GM18873 (cell line): ENCODE data around the gene DST.

Experiments
- ATAC-seq: cut with Tn5 transposase; IDR thresholded peaks from one replicate; pipeline ENCODE4 v1.9.1; 2021; ENCODE audit warnings: mild to moderate bottlenecking, moderate library complexity, moderate number of reproducible peaks; ENCODE audit not compliant: unreplicated experiment, low FRiP score

DST gene

DNA sequence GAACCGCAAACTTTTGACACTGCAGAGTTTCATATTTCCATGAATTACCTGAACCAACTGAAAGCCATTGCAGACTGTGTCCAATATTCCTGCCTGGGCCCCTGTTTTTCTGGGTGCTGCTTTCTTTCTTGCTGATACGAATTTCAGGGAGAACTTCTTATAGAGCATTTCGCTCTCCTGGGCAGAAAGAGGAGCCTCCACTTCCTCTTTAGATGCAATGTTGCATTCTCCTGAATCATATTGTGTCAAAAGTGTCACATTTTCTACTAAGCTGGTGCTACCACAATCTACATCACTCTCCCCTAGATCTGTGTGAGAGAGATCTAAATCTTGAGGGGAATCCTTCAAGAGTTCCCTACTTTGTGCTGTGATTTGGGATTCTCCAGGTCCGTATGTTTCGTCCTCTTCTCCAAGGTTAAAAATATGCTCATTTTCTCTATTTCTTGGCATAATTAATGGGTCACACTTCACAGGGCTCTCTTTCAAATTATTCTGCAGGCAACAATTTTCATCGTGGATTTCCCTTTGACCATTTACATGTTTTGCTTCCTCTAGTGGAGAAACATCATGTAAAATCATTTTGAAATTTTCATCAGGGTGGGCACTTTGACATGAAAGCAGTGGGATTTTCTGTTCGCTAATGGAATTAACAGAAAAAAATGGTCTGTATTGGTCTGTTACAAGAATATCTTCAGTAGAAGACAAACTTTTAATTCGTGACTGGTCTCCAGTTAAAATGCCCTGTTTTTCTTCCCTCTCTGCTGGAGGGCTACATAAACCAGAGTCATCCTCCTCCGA is 102.3 kb downstream of the DST start:
- no peak for ATAC-seq

- ATAC-seq = no peak
These were observed 103.1 kb downstream of the DST start for GRCh38 chr6:56539527-56540105.

DNA sequence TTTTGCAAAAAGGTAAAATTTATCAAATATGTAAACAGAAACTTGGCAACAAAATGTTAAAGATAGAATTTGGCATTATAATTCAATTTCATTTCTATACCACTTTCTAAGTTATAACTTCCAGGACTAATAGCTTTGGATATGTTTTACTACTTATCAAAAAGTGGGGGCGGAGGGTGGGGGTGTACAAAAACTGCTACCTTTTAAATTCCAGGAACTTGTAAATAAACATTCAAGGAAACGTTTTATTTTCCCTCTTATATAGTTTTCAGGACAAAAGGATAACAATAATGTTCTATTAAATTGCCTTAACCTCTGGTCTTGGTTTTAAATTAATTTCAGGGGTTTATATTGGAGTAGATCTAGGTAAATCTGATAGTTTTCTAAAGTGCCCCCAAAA is 103.8 kb downstream of the DST start:
- ATAC-seq = no peak

DNA sequence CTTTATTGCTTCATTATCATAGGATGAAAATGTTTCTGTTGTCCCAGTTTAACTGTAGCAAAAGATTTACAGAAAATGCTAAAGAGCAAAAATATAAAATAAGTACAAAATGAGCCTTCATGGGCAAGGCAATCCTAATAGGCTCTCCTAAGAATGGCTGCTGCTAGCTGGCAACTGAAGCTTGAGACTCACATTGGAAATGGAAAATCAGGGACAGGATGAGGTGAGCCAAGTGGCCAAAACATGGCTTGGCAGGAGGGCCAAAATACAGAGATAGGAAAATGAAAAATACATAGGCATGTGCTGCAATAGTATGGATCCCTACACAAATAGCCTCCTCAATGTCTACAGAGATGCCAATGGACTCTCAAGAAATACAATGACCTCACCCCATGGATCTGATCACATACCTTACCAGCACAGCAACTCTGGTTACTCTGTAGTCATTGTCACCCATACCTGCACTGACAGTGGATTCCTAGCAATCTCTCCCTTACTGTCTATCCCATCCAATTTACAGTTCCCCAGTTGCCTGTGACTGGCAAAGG is 105.4 kb downstream of the DST start:
- no peak for ATAC-seq

DNA sequence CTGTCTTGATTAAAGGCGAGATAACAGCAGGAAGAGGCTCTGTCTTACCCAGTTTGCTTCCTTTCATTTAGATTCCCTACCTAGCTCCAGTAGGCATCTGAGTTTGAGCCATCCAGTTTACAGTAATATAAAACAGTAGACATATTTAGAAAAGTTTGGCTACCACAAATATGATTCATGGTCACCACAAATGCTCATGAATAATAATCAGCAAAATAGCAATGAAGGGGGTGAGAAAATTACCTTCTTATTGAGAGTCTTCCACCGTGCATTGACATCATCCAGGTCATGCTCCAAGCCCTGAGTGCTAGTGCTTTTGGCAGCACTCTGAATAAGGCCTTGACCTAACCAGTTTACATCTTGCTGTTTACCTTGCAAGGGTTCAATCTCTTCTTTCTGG is 106.2 kb downstream of the DST start:
- ATAC-seq = no peak

GRCh38 chr6:56535626-56536025 is 107.1 kb downstream of the DST start:
- ATAC-seq = no peak

DNA sequence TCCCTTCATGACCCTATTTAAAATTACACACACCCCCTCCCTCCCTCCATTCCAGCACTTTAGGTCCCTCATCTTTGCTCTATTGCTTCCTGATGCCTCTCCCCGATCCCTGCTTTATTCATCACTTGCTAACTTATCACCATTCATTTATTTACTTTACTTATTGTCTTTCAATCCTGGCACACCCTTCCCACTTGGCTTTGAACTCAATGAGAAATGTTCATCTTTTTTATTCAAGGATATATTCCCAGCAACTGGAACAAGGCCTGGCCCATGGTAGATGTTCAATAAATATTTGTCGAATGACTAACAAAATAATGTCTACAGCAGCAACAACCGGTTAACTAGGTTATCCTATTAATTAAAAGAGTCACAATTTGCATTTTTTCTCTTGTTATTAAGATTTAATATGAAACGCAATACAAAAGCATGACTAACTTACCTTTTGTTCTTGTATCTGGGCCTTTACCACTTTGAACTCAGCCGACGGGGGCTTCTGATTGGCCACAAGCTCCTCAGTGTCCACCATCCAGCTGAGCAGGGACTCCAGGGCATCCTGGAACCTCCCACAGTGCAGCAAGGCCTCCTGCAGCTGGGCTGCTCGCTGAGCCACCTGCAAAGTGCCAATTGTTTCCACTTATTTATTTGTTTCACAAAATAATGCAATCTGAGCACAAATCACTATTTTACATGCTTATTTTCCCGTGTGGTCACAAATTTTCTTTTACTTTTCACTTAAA is 107.8 kb downstream of the DST start:
- ATAC-seq = no peak

GRCh38 chr6:56532766-56533551 is 109.7 kb downstream of the DST start:
- ATAC-seq = no peak

DNA sequence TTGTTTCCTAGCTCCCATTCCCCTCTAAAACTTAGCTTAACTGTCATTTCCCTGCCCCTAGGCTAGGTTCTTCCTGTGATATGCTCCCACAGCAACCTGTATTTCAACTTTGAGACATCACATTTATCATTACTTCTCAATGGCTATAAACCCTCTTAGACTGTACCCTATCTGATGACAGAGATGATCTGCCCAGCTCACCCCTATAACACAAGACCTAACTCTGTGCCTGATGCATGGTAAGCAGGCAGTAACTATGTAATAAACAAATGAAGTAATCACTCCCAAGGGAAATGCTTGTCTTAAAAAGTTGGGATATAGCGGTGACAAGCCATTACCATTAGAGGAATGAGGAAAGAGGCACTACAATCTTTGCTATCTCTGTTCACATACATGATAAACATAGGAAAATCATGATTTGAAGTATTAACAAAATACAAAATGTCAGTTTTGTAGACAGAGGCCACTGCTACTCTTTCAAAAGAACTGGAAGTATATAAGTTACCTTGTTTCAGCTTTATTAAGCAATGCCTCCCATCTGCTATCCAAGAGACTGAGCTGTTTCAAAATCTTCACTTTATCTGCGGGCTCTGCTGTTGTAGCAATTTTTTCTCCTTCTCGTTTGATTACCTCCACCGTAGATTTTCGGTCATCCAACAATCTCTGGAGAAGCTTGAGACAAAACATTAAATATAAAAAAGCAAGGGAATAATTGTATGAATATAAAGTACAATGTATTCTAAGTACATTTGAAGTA is 110.7 kb downstream of the DST start:
- ATAC-seq = no peak

- no peak for ATAC-seq
These were observed 113.0 kb downstream of the DST start for GRCh38 chr6:56529594-56530191.

- no peak for ATAC-seq
These were observed 114.3 kb downstream of the DST start for GRCh38 chr6:56528412-56528841.

DNA sequence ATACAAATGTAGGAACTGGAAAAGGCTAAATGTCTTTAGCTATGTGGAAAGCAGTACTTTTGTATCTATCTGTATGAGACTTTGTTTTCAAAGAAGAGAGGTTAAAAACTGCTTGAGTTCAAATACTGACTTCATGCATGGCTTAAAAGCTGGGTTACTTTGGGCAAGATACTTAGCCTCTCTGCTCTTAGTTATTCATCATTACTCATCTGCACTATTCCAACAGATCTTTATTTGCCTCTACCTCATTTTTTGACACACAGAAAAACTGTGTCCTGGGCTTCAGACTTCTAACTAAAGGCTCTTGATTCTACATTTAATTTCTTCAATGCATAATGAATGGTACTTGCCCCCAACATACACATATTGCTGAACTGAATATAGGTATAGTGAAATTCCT is 114.8 kb downstream of the DST start:
- no peak for ATAC-seq

DNA sequence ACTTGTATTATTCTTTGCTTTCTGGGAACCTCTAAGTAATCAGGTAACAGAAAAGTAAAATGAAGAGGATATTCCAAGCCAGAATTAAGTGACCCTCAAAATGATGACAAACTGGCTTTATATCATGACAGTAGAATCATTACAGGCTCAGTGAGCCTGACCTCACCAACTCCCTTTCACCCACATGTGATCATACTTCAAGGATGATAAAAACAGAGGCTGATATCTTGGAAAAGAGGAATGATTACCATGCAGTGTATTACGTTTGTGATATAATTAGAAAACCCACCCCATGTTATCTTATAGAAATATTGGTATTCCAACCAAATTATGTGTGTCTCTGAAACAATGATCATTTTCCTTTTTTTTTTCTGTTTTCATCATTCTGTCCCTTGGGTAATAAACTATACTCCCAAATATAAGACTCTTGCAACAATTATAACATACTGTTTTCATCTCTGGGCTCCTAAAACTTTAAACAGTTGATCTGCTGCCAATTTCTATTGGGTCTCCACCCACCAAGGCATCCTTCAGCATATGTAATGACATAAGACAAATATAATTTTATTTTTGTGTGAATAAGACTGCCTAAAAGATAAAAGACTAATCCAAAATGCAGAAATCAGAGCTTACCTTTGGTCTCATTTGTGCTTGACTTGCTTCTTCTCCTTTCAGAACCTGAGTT is 115.7 kb downstream of the DST start:
- ATAC-seq = no peak

DNA sequence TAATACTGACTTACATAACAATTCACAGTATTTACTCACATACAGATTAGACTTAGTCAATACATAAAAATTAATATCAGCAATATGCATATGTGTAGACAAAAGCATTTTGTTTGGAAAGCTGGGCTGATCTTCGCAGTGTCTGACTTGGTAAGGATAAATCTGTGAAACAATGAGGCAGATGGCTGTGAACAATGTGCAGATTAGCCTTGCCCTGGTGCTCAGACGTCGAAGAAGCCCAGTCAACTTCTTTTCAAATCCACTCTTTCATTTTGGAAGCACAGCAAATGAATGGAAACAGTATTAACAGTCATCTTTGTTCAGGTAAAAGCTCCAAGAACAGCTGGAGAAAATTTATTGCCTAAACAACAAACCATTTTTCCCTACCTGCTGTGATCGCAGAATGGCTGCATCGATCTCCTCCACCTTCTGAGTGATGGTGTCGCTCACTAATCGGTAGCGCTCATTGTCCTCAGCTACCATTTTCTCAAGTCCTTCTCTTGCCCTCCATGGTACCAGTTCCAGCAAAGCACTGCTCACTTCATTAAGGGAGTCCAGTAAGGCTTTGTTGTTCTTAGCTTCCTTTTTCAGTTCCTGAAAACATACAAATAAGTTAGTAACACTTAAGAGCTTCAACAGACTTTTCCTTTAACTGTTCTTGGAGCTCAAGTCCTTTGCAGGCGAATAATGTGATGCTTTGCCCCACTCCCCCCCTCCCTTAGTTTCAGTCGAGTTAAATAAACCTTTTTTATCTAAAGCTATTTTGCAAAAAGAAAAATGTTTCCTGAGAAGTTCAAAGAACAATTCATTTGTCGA is 116.5 kb downstream of the DST start:
- ATAC-seq = no peak

DNA sequence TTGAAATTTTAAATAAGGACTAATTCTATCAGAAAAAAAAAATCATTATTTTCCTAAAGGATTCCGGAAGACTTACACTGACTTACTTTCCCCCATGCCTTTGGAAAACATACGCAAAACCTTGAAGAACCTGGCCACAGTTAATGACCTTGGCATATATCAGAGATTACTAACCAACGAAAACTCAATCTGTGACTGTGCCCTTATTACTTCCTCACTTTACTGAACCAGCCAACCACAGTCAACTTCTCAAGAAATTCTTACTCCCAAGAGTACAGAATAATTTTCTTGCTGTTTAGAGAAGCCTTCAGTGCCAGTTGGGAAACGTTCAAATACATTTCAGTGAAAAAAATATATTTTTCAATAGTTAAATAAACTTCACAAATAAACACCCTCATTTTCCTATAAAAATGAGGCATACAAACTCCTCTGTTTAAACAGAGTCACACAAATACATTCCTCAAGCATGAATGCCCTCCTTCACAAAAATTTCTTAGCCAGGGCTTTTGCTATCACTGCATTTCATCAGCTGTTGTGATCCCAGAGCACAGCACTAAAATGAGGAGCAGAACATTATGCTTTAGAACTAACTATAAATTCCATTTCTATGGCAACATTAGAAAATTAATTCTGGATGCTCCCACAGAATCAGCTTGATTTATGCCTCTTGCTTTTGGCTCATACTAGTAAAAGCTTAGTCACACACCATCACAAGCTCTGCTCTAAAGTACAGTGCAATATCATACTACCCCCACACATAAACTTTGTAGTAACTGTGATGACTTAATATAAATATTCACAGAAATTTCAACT is 117.6 kb downstream of the DST start:
- ATAC-seq = no peak

DNA sequence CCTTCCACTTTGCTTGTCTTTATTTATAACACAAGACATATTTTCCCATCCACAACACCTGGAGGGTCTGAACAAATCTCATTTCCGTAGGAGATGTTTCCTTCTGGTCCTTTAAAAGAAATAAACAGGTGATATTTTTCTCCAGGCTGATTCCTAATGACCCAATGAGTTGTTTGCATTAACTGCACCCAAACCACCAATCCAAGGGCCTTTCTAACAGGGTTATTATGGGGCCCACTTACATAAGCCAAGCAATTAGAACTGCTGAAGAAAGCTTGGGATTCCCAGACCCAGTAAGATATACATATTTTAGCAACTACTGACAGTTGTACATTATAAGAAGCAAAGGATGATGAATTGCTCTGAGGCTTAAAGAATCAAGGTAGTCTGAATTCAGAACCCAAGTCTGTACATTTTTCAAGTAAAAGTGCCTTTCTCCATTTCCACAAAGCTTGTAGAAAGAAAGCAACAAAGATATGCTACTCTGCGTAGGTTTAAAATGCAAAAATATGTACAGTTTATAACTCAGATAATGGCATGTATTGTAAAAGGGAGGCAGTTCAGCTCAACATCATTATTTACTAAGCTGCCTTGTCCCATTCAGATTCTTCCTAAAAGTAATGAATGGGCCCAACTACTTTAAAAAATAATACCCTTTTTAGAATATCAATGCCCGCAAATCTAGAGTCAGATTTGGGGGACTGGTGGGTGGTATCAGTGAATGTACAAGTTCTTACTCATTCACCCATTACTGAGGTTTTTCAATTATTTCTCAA is 120.0 kb downstream of the DST start:
- ATAC-seq = no peak
